GM12891 (cell line): ENCODE results near the gene CACHD1.

Experiments used
- POLR2A ChIP-seq: IDR thresholded peaks from 2 replicates; pipeline ENCODE4 v1.6.1; 2011; ENCODE audit warnings: low read depth, low read length, control low read depth
- POLR2AphosphoS5 ChIP-seq: IDR thresholded peaks from 2 replicates; pipeline ENCODE4 v1.6.1; 2011; ENCODE audit warnings: low read depth, low read length, control low read depth
- SPI1 ChIP-seq: IDR thresholded peaks from 2 replicates; pipeline ENCODE4 v1.6.1; 2011; ENCODE audit warnings: low read depth, low read length, control low read depth
- TAF1 ChIP-seq: IDR thresholded peaks from 2 replicates; pipeline ENCODE4 v1.6.1; 2011; ENCODE audit warnings: low read depth, low read length, control low read depth

DNA sequence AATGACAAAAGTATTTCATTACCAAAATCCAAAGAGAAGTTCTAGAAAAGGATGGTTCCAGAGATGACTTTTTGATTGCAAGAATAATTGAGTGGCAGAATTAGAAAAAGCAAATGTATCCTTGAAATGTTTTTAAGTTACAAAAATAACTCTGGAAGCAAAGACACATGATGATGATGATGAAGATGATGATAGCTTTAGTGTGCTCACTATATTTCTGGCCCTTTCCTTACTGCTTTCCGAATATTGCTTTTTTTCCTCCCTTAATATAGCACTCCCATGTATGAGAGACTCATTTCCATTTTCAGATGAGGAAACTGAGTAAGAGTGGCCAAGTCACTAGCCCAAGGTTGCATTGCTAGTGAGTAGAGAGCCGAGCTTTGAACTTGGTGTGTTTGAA lies 54.7 kb downstream of the CACHD1 start:
- no peak for TF ChIP-seq SPI1
- no peak for TF ChIP-seq POLR2AphosphoS5
- TF ChIP-seq POLR2A: no peak
- TF ChIP-seq TAF1: no peak
